Omental fat pad (tissue), 4 donors: Measurements from ENCODE around the gene ELK3. TPM values are rescaled to one million over a fixed set of nuclear protein-coding genes. Genes with fewer than 3 reads are reported as not detected.

Source experiments
- ATAC-seq: fragments of 150-250 bp; one replicate; pipeline ENCODE4 v1.9.1; 2016; ENCODE audit warnings: mild to moderate bottlenecking, moderate library complexity; ENCODE audit not compliant: low FRiP score
- DNase-seq: peaks from one replicate; pipeline ENCODE4 v3.0.0-alpha.2; 2019; ENCODE audit warnings: low spot score
- CTCF ChIP-seq, 3 donors: fragments of 450-650 bp; IDR thresholded peaks; one replicate each; pipeline ENCODE4 v1.5.1; 2016 to 2017; ENCODE audit warnings: antibody characterized with exemption in 3 of 3, mild to moderate bottlenecking in 3 of 3, moderate library complexity in 2 of 3
- total RNA-seq, 4 donors: library from RNA; depleted of rRNA; stranded (reverse); fragments of >200 nt; gene quantifications; one replicate each; pipeline ENCODE4 v1.1.0, GENCODE V29; 2016

ELK3 gene
- total RNA-seq, 4 donors from 2014 or later = 22.4 to 69.7 (median 37.9) TPM

GRCh38 chr12:96171905-96172304 lies 22.3 kb upstream of the ELK3 start:
- no peak for TF ChIP-seq CTCF (IDR thresholded peaks at IDR 0.05)
- no peak for ATAC-seq
- no peak for DNase-seq

GRCh38 chr12:96172981-96173380 lies 21.2 kb upstream of the ELK3 start:
- DNase-seq = no peak
- TF ChIP-seq CTCF (IDR thresholded peaks at IDR 0.05) = no peak
- no peak for ATAC-seq

GRCh38 chr12:96176575-96176974 lies 17.6 kb upstream of the ELK3 start:
- ATAC-seq = no peak
- DNase-seq = no peak
- TF ChIP-seq CTCF (IDR thresholded peaks at IDR 0.05) = no peak

GRCh38 chr12:96177013-96177412 lies 17.2 kb upstream of the ELK3 start:
- no peak for TF ChIP-seq CTCF (IDR thresholded peaks at IDR 0.05)
- no peak for ATAC-seq
- no peak for DNase-seq

- no peak for ATAC-seq
- no peak for DNase-seq
- no peak for TF ChIP-seq CTCF (IDR thresholded peaks at IDR 0.05)
Measured at GRCh38 chr12:96183734-96184370, 10.3 kb upstream of the ELK3 start.

GRCh38 chr12:96185914-96186313 lies 8.3 kb upstream of the ELK3 start:
- no peak for DNase-seq
- ATAC-seq = no peak
- no peak for TF ChIP-seq CTCF (IDR thresholded peaks at IDR 0.05)

- TF ChIP-seq CTCF (IDR thresholded peaks at IDR 0.05) = no peak
- ATAC-seq (no peak), DNase-seq (no peak)
Measured at GRCh38 chr12:96186607-96187301, 7.4 kb upstream of the ELK3 start.
